IMR-90 (cell line): ENCODE measurements around the gene PIGP. TPM values are rescaled to one million over a fixed set of nuclear protein-coding genes. Genes with fewer than 3 reads are reported as not detected.

Source experiments
- ATAC-seq: fragments of 200-7000 bp; cut with Tn5 transposase; 2 replicates; pipeline ENCODE4 v1.9.1; 2020; ENCODE audit warnings: low read depth, mild to moderate bottlenecking, moderate library complexity
- BruUV-seq: library from RNA; stranded (reverse); fragments of 400-500 nt; replicated peaks from 2 replicates; lab custom pipeline; 2021; lab: Mats Ljungman, UMichigan
- CTCF ChIA-PET: fragments of 300-600 bp; formaldehyde crosslinking; extraction: SDS; loops from one replicate; lab custom pipeline; 2021; ENCODE audit warnings: antibody characterized with exemption; lab: Yijun Ruan, JAX
- POLR2A ChIA-PET: fragments of 300-600 bp; sonication (Branson Sonifier 250); formaldehyde crosslinking; loops from one replicate; lab custom pipeline; 2022; ENCODE audit warnings: antibody characterized with exemption; ENCODE audit not compliant: unreplicated experiment; lab: Charles Lee
- DNase-seq: peaks from one replicate; pipeline ENCODE4 v3.0.0; 2013
- H2AFZ ChIP-seq: replicated peaks from 2 replicates; pipeline ENCODE3; 2013; ENCODE audit warnings: low read length, mild to moderate bottlenecking; ENCODE audit not compliant: poor library complexity
- H2AK5ac ChIP-seq: 2 replicates; pipeline ENCODE4 v1.6.1; 2013; ENCODE audit warnings: low read depth, low read length, inconsistent platforms
- H2AK9ac ChIP-seq: replicated peaks from 2 replicates; pipeline ENCODE3; 2013; ENCODE audit warnings: mild to moderate bottlenecking, low read depth, low read length, moderate library complexity; ENCODE audit not compliant: poor library complexity
- H2BK120ac ChIP-seq: 2 replicates; pipeline ENCODE4 v1.6.1; 2013; ENCODE audit warnings: low read depth, low read length, inconsistent platforms
- H2BK15ac ChIP-seq: 3 replicates; pipeline ENCODE4 v1.6.1; 2013; ENCODE audit warnings: low read depth, low read length, inconsistent platforms
- H2BK20ac ChIP-seq: 2 replicates; pipeline ENCODE4 v1.6.1; 2013; ENCODE audit warnings: low read depth, mild to moderate bottlenecking, inconsistent platforms, low read length, moderate library complexity
- H2BK5ac ChIP-seq: 2 replicates; pipeline ENCODE4 v1.6.1; 2013; ENCODE audit warnings: mild to moderate bottlenecking, low read depth, low read length, inconsistent platforms; ENCODE audit not compliant: poor library complexity, severe bottlenecking
- H3K14ac ChIP-seq: replicated peaks from 2 replicates; pipeline ENCODE4 v1.6.1; 2013; ENCODE audit warnings: low read depth, low read length, inconsistent platforms
- H3K18ac ChIP-seq: 2 replicates; pipeline ENCODE4 v1.6.1; 2013; ENCODE audit warnings: low read depth, low read length, control low read depth
- H3K23ac ChIP-seq: 2 replicates; pipeline ENCODE4 v1.6.1; 2013; ENCODE audit warnings: low read depth, low read length, inconsistent platforms
- H3K27ac ChIP-seq: 2 replicates; pipeline ENCODE4 v1.5.1; 2013; ENCODE audit warnings: mild to moderate bottlenecking, control low read depth, low read length; ENCODE audit not compliant: insufficient read depth
- H3K27me3 ChIP-seq: 2 replicates; pipeline ENCODE4 v1.6.1; 2013; ENCODE audit warnings: low read length; ENCODE audit not compliant: control insufficient read depth, insufficient read depth
- H3K36me3 ChIP-seq: 2 replicates; pipeline ENCODE4 v1.6.1; 2013; ENCODE audit warnings: low read length, mixed read lengths; ENCODE audit not compliant: control insufficient read depth, insufficient read depth
- H3K4ac ChIP-seq: 2 replicates; pipeline ENCODE4 v1.6.1; 2013; ENCODE audit warnings: low read depth, low read length, inconsistent platforms
- H3K4me1 ChIP-seq: 2 replicates; pipeline ENCODE4 v1.6.1; 2013; ENCODE audit warnings: low read length, mixed read lengths; ENCODE audit not compliant: control insufficient read depth, insufficient read depth
- H3K4me2 ChIP-seq: 2 replicates; pipeline ENCODE4 v1.6.1; 2013; ENCODE audit warnings: low read depth, mild to moderate bottlenecking, control low read depth, low read length, moderate library complexity
- H3K4me3 ChIP-seq: 2 replicates; pipeline ENCODE4 v1.5.1; 2013; ENCODE audit warnings: low read depth, mild to moderate bottlenecking, control low read depth, low read length, moderate library complexity; ENCODE audit not compliant: insufficient read depth
- H3K56ac ChIP-seq: 2 replicates; pipeline ENCODE4 v1.6.1; 2013; ENCODE audit warnings: low read length, inconsistent platforms; ENCODE audit not compliant: insufficient read depth; ENCODE audit errors: extremely low read depth
- H3K79me1 ChIP-seq, 2 experiments: 2 replicates each; pipeline ENCODE4 v1.6.1; 2013; ENCODE audit warnings: low read length in 2 of 2, inconsistent platforms in 1 of 2, low read depth in 1 of 2
- H3K9ac ChIP-seq: 2 replicates; pipeline ENCODE4 v1.6.1; 2013; ENCODE audit warnings: low read depth, low read length, control low read depth
- H3K9me1 ChIP-seq: 2 replicates; pipeline ENCODE4 v1.6.1; 2013; ENCODE audit warnings: low read length, inconsistent platforms; ENCODE audit not compliant: insufficient read depth
- H3K9me3 ChIP-seq: 2 replicates; pipeline ENCODE4 v1.6.1; 2013; ENCODE audit warnings: low read length; ENCODE audit not compliant: control insufficient read depth, insufficient read depth
- H4K20me1 ChIP-seq: 2 replicates; pipeline ENCODE4 v1.6.1; 2013; ENCODE audit warnings: low read length, inconsistent platforms; ENCODE audit not compliant: insufficient read depth
- H4K5ac ChIP-seq: 2 replicates; pipeline ENCODE4 v1.6.1; 2013; ENCODE audit warnings: mild to moderate bottlenecking, low read depth, low read length, control low read depth
- H4K8ac ChIP-seq, 2 experiments: 2 replicates each; pipeline ENCODE4 v1.6.1; 2013; ENCODE audit warnings: low read depth in 2 of 2, low read length in 2 of 2, control low read depth in 1 of 2, inconsistent platforms in 1 of 2
- H4K91ac ChIP-seq: 2 replicates; pipeline ENCODE4 v1.6.1; 2013; ENCODE audit warnings: low read depth, low read length, inconsistent platforms; ENCODE audit not compliant: insufficient read depth
- BHLHE40 ChIP-seq: fragments of 150-350 bp; IDR thresholded peaks from 2 replicates; pipeline ENCODE4 v1.6.1; 2016; ENCODE audit warnings: mild to moderate bottlenecking, low read depth, low read length
- CEBPB ChIP-seq: IDR thresholded peaks from 2 replicates; pipeline ENCODE4 v1.6.1; 2012; ENCODE audit warnings: low read depth, low read length, improper control_type of control experiment
- CHD1 ChIP-seq: IDR thresholded peaks from 2 replicates; pipeline ENCODE4 v1.6.1; 2012; ENCODE audit warnings: low read depth, low read length, improper control_type of control experiment
- CTCF ChIP-seq: conservative IDR thresholded peaks from 2 replicates; pipeline ENCODE4 v1.5.1; 2012; ENCODE audit warnings: mild to moderate bottlenecking, low read depth, low read length, improper control_type of control experiment
- ELK1 ChIP-seq: fragments of 150-350 bp; IDR thresholded peaks from 2 replicates; pipeline ENCODE4 v1.6.1; 2016; ENCODE audit warnings: low read depth, mild to moderate bottlenecking, low read length, moderate library complexity, borderline replicate concordance
- MAFK ChIP-seq: IDR thresholded peaks from 2 replicates; pipeline ENCODE4 v1.6.1; 2012; ENCODE audit warnings: low read depth, low read length, improper control_type of control experiment
- MXI1 ChIP-seq: IDR thresholded peaks from 2 replicates; pipeline ENCODE4 v1.6.1; 2012; ENCODE audit warnings: low read depth, mild to moderate bottlenecking, low read length, moderate library complexity, borderline replicate concordance
- RAD21 ChIP-seq: IDR thresholded peaks from 2 replicates; pipeline ENCODE4 v1.6.1; 2012; ENCODE audit warnings: low read length, improper control_type of control experiment
- RFX5 ChIP-seq: IDR thresholded peaks from 2 replicates; pipeline ENCODE4 v1.8.0; 2012; ENCODE audit warnings: low read depth, mild to moderate bottlenecking, low read length, moderate library complexity
- WGBS, 2 experiments: methylation state at CpG; one replicate each; pipeline versions ENCODE4 v1.1.5 to v1.1.7; 2013; ENCODE audit warnings: missing lambda C conversion rate in 2 of 2; ENCODE audit not compliant: insufficient read length in 1 of 2; ENCODE audit errors: extremely low coverage in 2 of 2; 5-methylcytosine and 5-hydroxymethylcytosine counted together
- dilution Hi-C: fragments of 300-500 bp; cut with HindIII; formaldehyde crosslinking; loops from one replicate; pipeline ENCODE4 v1.14.3; 2018; ENCODE audit warnings: low sequenced_read_pairs; ENCODE audit not compliant: unreplicated experiment
- in situ Hi-C: fragments of 300-500 bp; cut with MboI; formaldehyde crosslinking; loops from 3 replicates; pipeline ENCODE4 v1.14.3; 2019; ENCODE audit warnings: low sequenced_read_pairs, inconsistent platforms, mixed read lengths
- intact Hi-C: fragments of 100-400 bp; cut with micrococcal nuclease; formaldehyde crosslinking; loops from 2 replicates; pipeline ENCODE4 v1.10.0; 2022
- polyA plus RNA-seq, 3 experiments: library from polyadenylated mRNA; depleted of rRNA; stranded (reverse); fragments of >200 nt; gene quantifications; 2 replicates each; pipeline ENCODE4 v1.2.3, GENCODE V29; 2012; ENCODE audit warnings: low replicate concordance in 1 of 3
- total RNA-seq: library from RNA; depleted of rRNA; stranded (reverse); fragments of >200 nt; gene quantifications from 2 replicates; pipeline ENCODE4 v1.2.3, GENCODE V29; 2012

Gene PIGP
- total and polyA plus RNA-seq, 2 of the 4 experiments (the other 2 are of a cell fraction) = 4.1 to 15.4 TPM

- TF ChIP-seq CTCF = no peak
These were observed 13.7 kb downstream of the PIGP start (continued) for GRCh38 chr21:37059181-37059580.

- peaks cover 4% of the 10 kb centered on the region; the same call in 1 of the 2 replicates for H4K20me1 ChIP-seq
- no peak overlapping the region for H3K4me3 ChIP-seq
- no peak overlapping the region for H2BK120ac ChIP-seq
- H3K9me1 ChIP-seq = peaks cover 12% of the 10 kb centered on the region
- H3K23ac ChIP-seq = no peak overlapping the region
- no peak overlapping the region for H4K91ac ChIP-seq
- ChIA-PET POLR2A (no interaction called here), CTCF (no interaction called here)
- H3K9ac ChIP-seq = no peak overlapping the region
- WGBS, 2 experiments = no CpG with 5 or more reads among the region's 2 CpGs
- no peak overlapping the region for H3K27ac ChIP-seq
- peaks cover 12% of the 10 kb centered on the region for H3K4me1 ChIP-seq
- no peak overlapping the region for H4K5ac ChIP-seq
- H3K18ac ChIP-seq = no peak overlapping the region
- DNase-seq = no peak
- no peak overlapping the region for H2AFZ ChIP-seq
- no peak overlapping the region for H4K8ac ChIP-seq
- no peak overlapping the region for H3K4ac ChIP-seq
- peaks cover 0 to 4% of the 10 kb centered on the region in 2 experiments; a peak in 1 of 4 replicates for H3K79me1 ChIP-seq
- H3K36me3 ChIP-seq = no peaks in the 10 kb centered on the region
- in situ Hi-C loops = no loop called here
- H2BK5ac ChIP-seq = no peak overlapping the region
- no peak overlapping the region for H2BK20ac ChIP-seq
- H2AK5ac ChIP-seq = no peak overlapping the region
- no peaks in the 10 kb centered on the region for H3K27me3 ChIP-seq
- dilution Hi-C loops = no loop called here
- no peak for ATAC-seq
- TF ChIP-seq ELK1 (no peak), MXI1 (no peak), CEBPB (no peak), MAFK (no peak), CHD1 (no peak), CTCF (no peak), RFX5 (no peak), RAD21 (no peak), BHLHE40 (no peak)
- BruUV-seq = no TSS peak
- intact Hi-C loops = no loop called here
- H3K14ac ChIP-seq = no peak overlapping the region
- H2AK9ac ChIP-seq = peak overlapping the region; percentile 62
- H2BK15ac ChIP-seq = no peak overlapping the region
- no peak overlapping the region for H3K56ac ChIP-seq
- H3K4me2 ChIP-seq = no peak overlapping the region
- no peaks in the 10 kb centered on the region for H3K9me3 ChIP-seq
These were observed 14.6 kb downstream of the PIGP start for GRCh38 chr21:37058261-37058660.
